Vagina (tissue), 2 donors: ENCODE data around the gene PLEKHH3. TPM values are rescaled to one million over a fixed set of nuclear protein-coding genes. Genes with fewer than 3 reads are reported as not detected.

Source experiments
- DNase-seq, 2 donors: peaks; one replicate each; pipeline ENCODE4 v3.0.0-alpha.2; 2017; ENCODE audit errors: extremely low spot score in 2 of 2
- H3K27ac ChIP-seq: fragments of 200-600 bp; sonication (generic); one replicate; pipeline ENCODE4 v1.5.1; 2019
- H3K27me3 ChIP-seq: fragments of 200-600 bp; sonication (generic); one replicate; pipeline ENCODE4 v1.5.1; 2019
- H3K36me3 ChIP-seq, 2 donors: fragments of 200-600 bp; sonication (generic); one replicate each; pipeline ENCODE4 v1.5.1; 2017 to 2019
- H3K4me1 ChIP-seq: fragments of 200-600 bp; sonication (generic); one replicate; pipeline ENCODE4 v1.5.1; 2019
- H3K4me3 ChIP-seq, 2 donors: fragments of 200-600 bp; sonication (generic); 1 replicate in 1 of 2; 2 replicates in 1 of 2; pipeline ENCODE4 v1.5.1; 2016 to 2019
- H3K9me3 ChIP-seq: fragments of 200-600 bp; sonication (generic); one replicate; pipeline ENCODE4 v1.5.1; 2019
- CTCF ChIP-seq, 3 experiments: fragments of 450-650 bp in 2 of 3; fragments of 200-600 bp in 1 of 3; sonication (generic) in 1 of 3; IDR thresholded peaks; one replicate each; pipeline ENCODE4 v1.5.1; 2017 to 2019; ENCODE audit warnings: antibody characterized with exemption in 3 of 3, mild to moderate bottlenecking in 2 of 3, moderate library complexity in 2 of 3
- POLR2A ChIP-seq, 2 donors: fragments of 450-650 bp; IDR thresholded peaks; one replicate each; pipeline ENCODE4 v1.6.1; 2017; ENCODE audit warnings: antibody characterized with exemption in 2 of 2, mild to moderate bottlenecking in 2 of 2, moderate library complexity in 2 of 2
- POLR2AphosphoS5 ChIP-seq, 2 donors: sonication (generic); formaldehyde crosslinking; IDR thresholded peaks; one replicate each; pipeline ENCODE4 v1.9.0; 2017; ENCODE audit warnings: antibody characterized with exemption in 2 of 2, mild to moderate bottlenecking in 2 of 2, low read depth in 1 of 2; ENCODE audit not compliant: insufficient read depth in 1 of 2
- intact Hi-C: fragments of 100-400 bp; cut with DNase I; formaldehyde crosslinking; loops from one replicate; pipeline ENCODE4 v1.15.1; 2023
- total RNA-seq: library from RNA; depleted of rRNA; stranded (reverse); fragments of >200 nt; gene quantifications from one replicate; pipeline ENCODE4 v1.2.3, GENCODE V29; 2016

Gene PLEKHH3
- total RNA-seq, 1 donor from 2014 or later: 44.9 TPM

DNA sequence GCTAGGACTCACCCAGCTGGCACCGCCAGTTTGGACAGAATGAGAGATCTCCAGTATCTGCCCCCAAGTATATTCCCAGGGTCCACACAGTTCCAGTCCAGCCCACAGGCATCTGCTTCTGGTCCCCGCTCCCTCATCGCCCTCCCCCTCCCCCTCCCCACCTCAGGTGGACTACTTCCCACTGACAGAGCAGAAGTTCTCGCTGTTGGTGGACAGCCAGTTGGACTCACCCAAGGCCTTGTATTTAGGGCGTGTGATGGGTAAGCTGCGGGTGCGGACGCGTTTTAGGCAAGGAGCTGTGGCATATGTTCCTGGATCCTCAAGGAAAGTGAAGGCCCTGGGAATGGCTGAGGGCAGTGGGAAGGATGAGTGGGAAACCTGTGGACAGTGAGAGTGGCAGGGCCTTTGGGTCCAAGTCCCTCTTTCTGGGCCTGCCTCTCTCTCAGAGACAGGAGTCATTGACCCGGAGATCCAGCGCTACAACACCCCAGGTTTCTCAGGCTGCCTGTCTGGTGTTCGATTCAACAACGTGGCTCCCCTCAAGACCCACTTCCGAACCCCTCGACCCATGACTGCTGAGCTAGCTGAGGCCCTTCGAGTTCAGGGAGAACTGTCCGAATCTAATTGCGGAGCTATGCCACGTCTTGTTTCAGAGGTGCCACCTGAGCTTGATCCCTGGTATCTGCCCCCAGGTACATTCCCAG is 20.5 kb upstream of the PLEKHH3 start:
- DNase-seq: no peak
- TF ChIP-seq CTCF (IDR thresholded peaks at IDR 0.05) (no peak), POLR2A (IDR thresholded peaks at IDR 0.05) (no peak), POLR2AphosphoS5 (IDR thresholded peaks at IDR 0.05; ENCODE audit: insufficient read depth in 1 of 2, low read depth in 1 of 2) (no peak)
- Histone ChIP-seq H3K4me1 (peaks cover 17% of the 10 kb centered on the region), H3K27me3 (no peaks in the 10 kb centered on the region), H3K9me3 (no peaks in the 10 kb centered on the region), H3K27ac (no peak overlapping the region), H3K4me3 (no peak overlapping the region), H3K36me3 (peaks cover 0 to 37% of the 10 kb centered on the region in 2 donors)
- intact Hi-C loops: no loop called here

DNA sequence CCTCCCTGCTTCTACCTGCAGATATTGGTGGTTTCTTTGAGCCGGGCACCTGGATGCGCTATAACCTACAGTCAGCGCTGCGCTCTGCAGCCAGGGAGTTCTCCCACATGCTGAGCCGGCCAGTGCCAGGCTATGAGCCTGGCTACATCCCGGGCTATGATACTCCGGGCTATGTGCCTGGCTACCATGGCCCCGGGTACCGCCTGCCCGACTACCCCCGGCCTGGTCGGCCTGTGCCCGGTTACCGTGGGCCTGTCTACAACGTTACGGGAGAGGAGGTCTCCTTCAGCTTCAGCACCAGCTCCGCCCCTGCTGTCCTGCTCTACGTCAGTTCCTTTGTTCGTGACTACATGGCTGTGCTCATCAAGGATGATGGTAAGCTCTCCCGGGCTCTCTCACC is 18.7 kb upstream of the PLEKHH3 start:
- DNase-seq: no peak
- H3K4me3 ChIP-seq: no peak overlapping the region
- H3K4me1 ChIP-seq: peaks cover 17% of the 10 kb centered on the region
- TF ChIP-seq CTCF (IDR thresholded peaks at IDR 0.05): no peak
- no peak for TF ChIP-seq POLR2AphosphoS5 (IDR thresholded peaks at IDR 0.05; ENCODE audit: insufficient read depth in 1 of 2, low read depth in 1 of 2)
- intact Hi-C loops: no loop called here
- H3K9me3 ChIP-seq: no peaks in the 10 kb centered on the region
- peaks cover 0 to 26% of the 10 kb centered on the region in 2 donors for H3K36me3 ChIP-seq
- H3K27me3 ChIP-seq: no peaks in the 10 kb centered on the region
- no peak overlapping the region for H3K27ac ChIP-seq

GRCh38 chr17:42694524-42694923 is 17.7 kb upstream of the PLEKHH3 start:
- peaks cover 11% of the 10 kb centered on the region for H3K4me1 ChIP-seq
- no peak for DNase-seq
- no peak for TF ChIP-seq POLR2A (IDR thresholded peaks at IDR 0.05)
- no peak for TF ChIP-seq POLR2AphosphoS5 (IDR thresholded peaks at IDR 0.05; ENCODE audit: insufficient read depth in 1 of 2, low read depth in 1 of 2)
- no peak for TF ChIP-seq CTCF (IDR thresholded peaks at IDR 0.05)
- no peak overlapping the region for H3K27ac ChIP-seq
- no peak overlapping the region for H3K4me3 ChIP-seq
- H3K36me3 ChIP-seq: peaks cover 0 to 19% of the 10 kb centered on the region in 2 donors
- H3K9me3 ChIP-seq: no peaks in the 10 kb centered on the region
- H3K27me3 ChIP-seq: no peaks in the 10 kb centered on the region
- intact Hi-C loops: no loop called here

- no peaks in the 10 kb centered on the region for H3K4me1 ChIP-seq
- intact Hi-C loops: no loop called here
- TF ChIP-seq CTCF (IDR thresholded peaks at IDR 0.05): no peak
- no peak for TF ChIP-seq POLR2AphosphoS5 (IDR thresholded peaks at IDR 0.05; ENCODE audit: insufficient read depth in 1 of 2, low read depth in 1 of 2)
- no peak for TF ChIP-seq POLR2A (IDR thresholded peaks at IDR 0.05)
- no peaks in the 10 kb centered on the region for H3K27me3 ChIP-seq
- DNase-seq: no peak
- H3K27ac ChIP-seq: no peak overlapping the region
- no peak overlapping the region for H3K4me3 ChIP-seq
- no peaks in the 10 kb centered on the region for H3K9me3 ChIP-seq
- H3K36me3 ChIP-seq: peaks cover 0 to 19% of the 10 kb centered on the region in 2 donors
Observed at GRCh38 chr17:42692489-42692888, 15.7 kb upstream of the PLEKHH3 start.

DNA sequence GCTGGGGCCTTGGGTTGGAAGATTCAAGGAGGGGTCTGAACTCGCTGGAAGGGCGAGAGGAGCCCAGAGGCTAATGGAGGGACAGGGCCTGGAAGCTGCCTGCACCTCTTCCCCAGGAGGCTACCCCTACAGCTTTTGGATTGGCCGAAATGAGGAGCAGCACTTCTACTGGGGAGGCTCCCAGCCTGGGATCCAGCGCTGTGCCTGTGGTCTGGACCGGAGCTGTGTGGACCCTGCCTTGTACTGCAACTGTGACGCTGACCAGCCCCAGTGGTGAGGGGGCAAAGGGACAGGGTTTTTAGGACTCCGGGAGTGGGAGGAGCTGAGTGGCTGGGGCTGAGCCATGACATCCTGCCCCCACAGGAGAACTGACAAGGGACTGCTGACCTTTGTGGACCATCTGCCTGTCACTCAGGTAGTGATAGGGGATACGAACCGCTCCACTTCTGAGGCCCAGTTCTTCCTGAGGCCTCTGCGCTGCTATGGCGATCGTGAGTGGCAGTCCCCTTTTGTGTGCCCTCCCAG is 14.3 kb upstream of the PLEKHH3 start:
- intact Hi-C loops: no loop called here
- no peak for DNase-seq
- Histone ChIP-seq H3K4me3 (no peak overlapping the region), H3K27ac (no peak overlapping the region), H3K36me3 (peaks cover 0 to 14% of the 10 kb centered on the region in 2 donors), H3K9me3 (no peaks in the 10 kb centered on the region), H3K4me1 (no peaks in the 10 kb centered on the region), H3K27me3 (no peaks in the 10 kb centered on the region)
- TF ChIP-seq POLR2A (IDR thresholded peaks at IDR 0.05) (no peak), CTCF (IDR thresholded peaks at IDR 0.05) (no peak), POLR2AphosphoS5 (IDR thresholded peaks at IDR 0.05; ENCODE audit: insufficient read depth in 1 of 2, low read depth in 1 of 2) (no peak)
